NCI-H524 (cell line): ENCODE data around the gene DRAM1.
"Not testable (repeated sequence)": the region's sequence is repeated elsewhere in the genome, so short reads cannot be mapped to it uniquely, and the experiment has no call there.

Experiments used
- DNase-seq, 2 experiments: peaks; one replicate each; lab custom pipeline; 2025; lab: John Stamatoyannopoulos, UW

DRAM1 gene

GRCh38 chr12:101859664-101860607 is 17.4 kb upstream of the DRAM1 start:
- DNase-seq: no peak

DNA sequence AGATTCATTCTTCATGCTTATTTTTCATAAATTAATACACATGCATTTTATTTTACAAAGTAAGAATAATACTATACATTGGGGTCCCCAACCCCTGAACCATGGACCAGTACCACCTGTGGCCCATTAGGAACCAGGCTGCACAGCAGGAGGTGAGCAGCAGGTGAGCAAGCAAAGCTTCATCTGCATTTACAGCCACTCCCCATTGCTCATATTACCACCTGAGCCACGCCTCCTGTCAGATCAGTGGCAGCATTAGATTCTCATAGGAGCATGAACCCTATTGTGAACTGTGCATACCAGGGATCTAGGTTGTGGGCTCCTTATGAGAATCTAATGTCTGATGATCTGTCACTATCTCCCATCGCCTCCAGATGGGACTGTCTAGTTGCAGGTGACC is 15.7 kb upstream of the DRAM1 start:
- DNase-seq: not testable (repeated sequence)

DNA sequence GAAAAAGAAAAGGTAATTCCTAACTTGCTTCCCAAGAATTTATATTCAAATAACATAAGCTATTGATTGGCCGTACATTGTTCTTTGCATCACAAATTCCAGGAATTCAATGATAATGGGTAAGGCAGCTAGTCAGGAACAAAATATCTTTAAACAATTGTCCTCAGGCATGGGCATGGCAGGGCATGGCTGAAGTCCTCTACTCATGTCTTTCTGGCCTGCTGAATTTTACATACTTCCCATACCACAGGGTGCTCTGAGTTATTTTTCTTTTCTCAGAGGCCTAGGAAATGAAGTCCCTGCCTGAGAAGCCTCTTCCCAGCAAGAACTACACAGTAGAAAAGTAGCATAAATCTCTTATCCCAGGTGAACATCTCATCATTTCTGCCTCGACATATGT is 15.1 kb upstream of the DRAM1 start:
- DNase-seq: no peak

DNA sequence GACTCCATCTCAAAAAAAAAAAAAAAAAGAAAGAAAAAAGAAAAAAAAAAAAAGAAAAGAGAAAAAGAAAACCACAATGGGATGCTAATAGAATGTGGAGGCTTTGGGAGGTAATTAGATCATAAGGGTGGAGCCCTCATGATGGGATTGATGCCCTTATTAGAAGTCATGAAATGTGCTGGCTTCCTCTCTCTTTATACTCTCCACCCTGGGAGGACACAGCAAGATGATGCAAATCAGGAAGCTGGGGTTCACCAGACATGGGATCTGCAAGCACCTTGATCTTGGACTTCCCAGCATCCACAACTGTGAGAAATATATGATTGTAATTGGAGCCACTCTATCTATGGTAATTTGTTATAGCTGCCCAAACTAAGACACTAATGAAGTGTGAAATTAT is 13.4 kb upstream of the DRAM1 start:
- no peak for DNase-seq

GRCh38 chr12:101866615-101867373 is 10.6 kb upstream of the DRAM1 start:
- no peak for DNase-seq

- not testable (repeated sequence) for DNase-seq
These were observed 9.8 kb upstream of the DRAM1 start for GRCh38 chr12:101867619-101868018.

GRCh38 chr12:101870925-101871324 is 6.5 kb upstream of the DRAM1 start:
- no peak for DNase-seq

GRCh38 chr12:101875162-101875561 is 2.2 kb upstream of the DRAM1 start:
- DNase-seq: no peak

DNA sequence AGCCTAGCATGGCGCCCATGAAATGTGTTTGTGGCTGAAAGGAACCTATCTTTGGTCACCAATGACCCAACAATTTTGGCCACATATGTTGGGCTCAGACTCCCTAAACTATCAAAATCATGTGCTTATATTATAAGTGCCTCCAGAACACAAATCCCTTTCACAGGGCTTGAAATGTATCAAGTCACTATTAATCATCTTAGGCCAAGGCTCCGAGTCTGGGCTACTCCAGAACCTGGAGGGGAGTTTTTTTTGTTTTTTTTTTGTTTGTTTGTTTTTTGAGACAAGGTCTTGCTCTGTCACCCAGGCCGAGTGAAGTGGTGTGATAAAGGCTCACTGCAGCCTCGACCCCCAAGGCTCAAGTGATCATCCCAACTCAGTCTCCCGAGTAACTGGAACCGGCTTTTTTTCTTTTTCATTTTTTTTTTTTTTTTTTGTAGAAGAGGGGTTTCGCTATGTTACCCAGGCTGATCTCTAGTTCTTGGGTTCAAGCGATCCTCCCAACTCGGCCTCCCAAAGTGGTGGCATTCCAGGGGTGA is 989 bp upstream of the DRAM1 start:
- DNase-seq: no peak

GRCh38 chr12:101877806-101878242 is 444 bp downstream of the DRAM1 start:
- DNase-seq: peak in 1 of 2 experiments; percentile 13

DNA sequence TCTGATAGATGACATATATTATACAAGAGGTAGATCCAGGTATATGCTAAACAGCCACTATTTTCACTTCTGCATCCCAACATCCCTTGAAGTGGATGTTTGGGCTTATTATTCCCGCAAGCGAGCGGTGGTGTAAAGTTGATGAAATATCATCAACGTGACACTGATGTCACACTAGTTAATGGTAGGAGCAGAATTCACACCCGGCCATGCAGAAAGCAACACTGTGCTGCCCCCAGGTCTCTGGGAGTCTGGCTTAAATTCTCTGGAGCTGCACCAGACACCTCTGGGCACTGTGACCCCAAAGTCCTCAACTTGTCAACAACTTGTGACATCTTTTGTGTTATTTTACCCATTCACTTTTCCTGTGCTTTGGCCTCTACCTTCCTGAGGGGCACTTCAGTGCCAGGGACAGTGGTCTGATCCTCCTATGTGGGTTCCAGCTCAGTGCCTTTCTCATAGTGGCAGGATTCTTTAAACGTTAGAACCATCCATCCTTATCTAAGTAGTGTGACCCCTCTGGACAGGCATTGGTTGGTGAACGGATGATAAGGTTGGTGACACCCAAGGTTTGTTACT is 952 bp downstream of the DRAM1 start:
- no peak for DNase-seq

GRCh38 chr12:101880769-101881168 is 3.4 kb downstream of the DRAM1 start:
- no peak for DNase-seq

DNA sequence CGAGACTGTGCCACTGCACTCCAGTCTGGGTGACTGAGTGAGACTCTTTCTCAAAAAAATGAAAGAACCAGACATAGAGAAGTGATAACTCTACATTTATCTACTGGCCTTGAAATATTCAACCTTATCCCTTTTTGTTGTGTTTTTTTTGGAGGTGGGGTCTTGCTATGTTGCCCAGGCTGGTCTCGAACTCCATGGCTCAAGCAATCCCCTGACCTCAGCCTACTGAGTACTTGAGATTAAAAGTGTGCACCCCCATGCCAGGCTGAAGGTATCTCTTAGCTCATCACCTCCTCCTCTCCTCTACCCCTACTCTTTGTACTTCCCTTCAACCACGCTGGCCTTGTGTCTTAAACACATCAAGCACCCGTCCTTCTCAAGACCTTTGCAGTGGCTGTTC is 3.8 kb downstream of the DRAM1 start:
- DNase-seq: no peak

GRCh38 chr12:101884174-101884573 is 6.8 kb downstream of the DRAM1 start:
- DNase-seq: no peak

DNA sequence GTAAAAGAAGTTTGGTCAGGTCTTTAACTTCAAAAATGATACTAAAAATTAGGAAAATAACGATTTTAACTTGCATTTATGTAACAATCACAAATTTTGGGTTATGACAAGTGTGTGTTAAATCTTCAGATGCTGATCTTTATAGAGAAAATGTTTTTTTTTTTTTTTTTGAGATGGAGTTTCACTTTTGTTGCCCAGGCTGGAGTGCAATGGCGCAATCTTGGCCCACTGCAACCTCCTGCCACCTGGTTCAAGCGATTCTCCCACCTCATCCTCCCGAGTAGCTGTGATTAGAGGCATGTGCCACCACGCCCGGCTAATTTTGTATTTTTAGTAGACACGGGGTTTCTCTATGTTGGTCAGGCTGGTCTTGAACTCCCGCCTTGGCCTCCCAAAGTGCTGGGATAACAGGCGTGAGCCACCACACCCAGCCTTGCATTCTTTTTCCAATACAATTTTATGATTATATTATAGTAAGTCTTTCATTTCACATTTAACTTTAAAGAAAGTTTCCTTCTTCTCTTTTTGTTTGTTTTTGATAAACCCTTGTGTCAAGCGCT is 7.5 kb downstream of the DRAM1 start:
- DNase-seq: not testable (repeated sequence)

GRCh38 chr12:101885912-101886561 is 8.7 kb downstream of the DRAM1 start:
- DNase-seq: no peak

DNA sequence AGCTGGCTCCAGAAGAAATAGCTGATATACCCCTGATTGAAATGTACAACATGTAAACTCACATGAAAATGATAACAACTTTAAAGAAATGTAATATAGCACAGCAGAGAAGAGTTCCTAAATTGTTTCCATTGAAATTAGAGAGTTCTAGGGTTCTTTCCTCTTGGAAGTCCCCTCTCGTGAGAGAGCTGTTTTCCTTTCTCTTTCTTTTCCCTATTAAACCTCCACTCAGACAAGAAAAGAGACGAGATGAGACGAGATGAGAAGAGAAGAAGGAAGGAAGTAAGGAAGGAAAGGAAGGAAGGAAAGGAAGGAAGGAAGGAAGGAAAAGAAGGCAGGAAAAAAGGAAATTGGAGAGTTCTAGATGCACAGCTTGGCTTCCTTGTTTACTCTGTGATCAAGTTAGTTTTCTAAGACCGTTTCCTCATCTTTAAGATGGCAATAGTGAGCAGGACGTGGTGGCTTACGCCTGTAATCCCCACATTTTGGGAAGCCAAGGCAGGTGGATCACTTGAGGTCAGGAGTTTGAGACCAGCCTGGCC is 11.9 kb downstream of the DRAM1 start:
- DNase-seq: no peak

GRCh38 chr12:101891462-101891971 is 14.1 kb downstream of the DRAM1 start:
- DNase-seq: no peak

DNA sequence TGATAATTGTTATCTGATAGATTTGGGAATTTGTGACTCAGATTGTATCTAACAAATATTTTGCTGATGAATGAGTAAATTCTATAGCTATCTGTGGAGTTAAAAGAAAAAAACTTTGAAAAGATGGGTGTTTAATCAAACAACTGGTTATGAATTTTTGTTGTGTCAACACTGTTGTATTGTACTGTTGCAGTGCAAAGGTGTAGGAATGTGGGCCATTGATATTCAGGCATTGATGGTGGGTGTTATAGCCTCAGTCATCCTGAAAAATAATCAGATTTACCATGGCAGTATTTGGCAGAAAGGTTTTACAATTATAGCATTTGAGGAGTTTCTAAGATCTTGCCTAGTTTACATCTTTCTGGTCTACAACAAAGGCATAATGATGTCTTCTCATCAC is 15.4 kb downstream of the DRAM1 start:
- no peak for DNase-seq

GRCh38 chr12:101901777-101902176 is 24.4 kb downstream of the DRAM1 start:
- DNase-seq: no peak

DNA sequence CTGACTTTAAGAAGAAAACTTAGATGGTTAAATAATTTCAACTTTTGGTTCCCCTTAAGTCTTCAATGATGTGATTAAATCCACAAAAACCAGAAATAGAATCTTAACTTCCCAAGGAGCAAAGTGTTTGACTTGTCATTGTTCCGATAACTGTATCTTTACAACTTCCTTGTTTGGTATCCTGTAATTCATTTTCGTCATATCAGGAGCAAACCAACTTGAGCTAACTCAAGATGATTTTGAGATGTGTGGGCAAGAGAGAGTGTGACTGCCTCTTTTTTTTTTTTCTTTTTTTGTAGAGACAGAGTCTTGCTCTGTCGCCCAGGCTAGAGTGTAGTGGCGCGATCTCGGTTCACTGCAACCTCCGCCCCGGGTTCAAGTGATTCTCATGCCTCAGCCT is 25.3 kb downstream of the DRAM1 start:
- no peak for DNase-seq
